ENCODE measurements around the gene EPHB1. TPM values are rescaled to one million over a fixed set of nuclear protein-coding genes. Genes with fewer than 3 reads are reported as not detected.

EPHB1 gene
- total RNA-seq, 3 donors from 2014 or later: 0.31 to 6.9 (median 0.64) TPM

DNA sequence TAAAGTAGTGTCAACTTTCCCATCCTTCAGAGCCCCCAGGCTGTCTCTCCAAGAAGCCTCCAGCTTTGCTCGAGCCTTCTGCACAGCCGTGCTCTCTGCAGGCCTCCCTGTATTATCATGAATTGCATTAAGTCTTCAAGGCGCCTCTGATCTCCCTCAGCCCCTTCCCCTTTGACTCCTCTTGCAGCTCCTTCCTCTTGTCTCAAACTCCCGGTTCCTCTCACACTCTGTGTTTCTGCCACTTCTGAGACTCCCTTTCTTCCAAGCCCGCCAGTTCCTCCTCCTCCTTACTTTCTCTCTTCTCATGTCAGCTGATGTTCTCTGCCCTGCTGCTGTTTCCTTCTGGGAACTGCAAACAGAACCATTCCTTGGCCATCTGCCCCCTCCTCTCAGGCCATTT lies 418.8 kb downstream of the EPHB1 start:
- ATAC-seq (no peak), DNase-seq (no peak)
- H3K4me1 ChIP-seq (ENCODE audit: low read depth): no peaks in the 10 kb centered on the region
- H3K4me3 ChIP-seq: no peak overlapping the region
- no peaks in the 10 kb centered on the region for H3K9me3 ChIP-seq
- intact Hi-C loops (cut with DNase I, micrococcal nuclease): no loop called here
- TF ChIP-seq, protein P1, sequence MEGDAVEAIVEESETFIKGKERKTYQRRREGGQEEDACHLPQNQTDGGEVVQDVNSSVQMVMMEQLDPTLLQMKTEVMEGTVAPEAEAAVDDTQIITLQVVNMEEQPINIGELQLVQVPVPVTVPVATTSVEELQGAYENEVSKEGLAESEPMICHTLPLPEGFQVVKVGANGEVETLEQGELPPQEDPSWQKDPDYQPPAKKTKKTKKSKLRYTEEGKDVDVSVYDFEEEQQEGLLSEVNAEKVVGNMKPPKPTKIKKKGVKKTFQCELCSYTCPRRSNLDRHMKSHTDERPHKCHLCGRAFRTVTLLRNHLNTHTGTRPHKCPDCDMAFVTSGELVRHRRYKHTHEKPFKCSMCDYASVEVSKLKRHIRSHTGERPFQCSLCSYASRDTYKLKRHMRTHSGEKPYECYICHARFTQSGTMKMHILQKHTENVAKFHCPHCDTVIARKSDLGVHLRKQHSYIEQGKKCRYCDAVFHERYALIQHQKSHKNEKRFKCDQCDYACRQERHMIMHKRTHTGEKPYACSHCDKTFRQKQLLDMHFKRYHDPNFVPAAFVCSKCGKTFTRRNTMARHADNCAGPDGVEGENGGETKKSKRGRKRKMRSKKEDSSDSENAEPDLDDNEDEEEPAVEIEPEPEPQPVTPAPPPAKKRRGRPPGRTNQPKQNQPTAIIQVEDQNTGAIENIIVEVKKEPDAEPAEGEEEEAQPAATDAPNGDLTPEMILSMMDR (IDR thresholded peaks at IDR 0.05): no peak
- no peaks in the 10 kb centered on the region for H3K36me3 ChIP-seq (ENCODE audit: low read depth)

DNA sequence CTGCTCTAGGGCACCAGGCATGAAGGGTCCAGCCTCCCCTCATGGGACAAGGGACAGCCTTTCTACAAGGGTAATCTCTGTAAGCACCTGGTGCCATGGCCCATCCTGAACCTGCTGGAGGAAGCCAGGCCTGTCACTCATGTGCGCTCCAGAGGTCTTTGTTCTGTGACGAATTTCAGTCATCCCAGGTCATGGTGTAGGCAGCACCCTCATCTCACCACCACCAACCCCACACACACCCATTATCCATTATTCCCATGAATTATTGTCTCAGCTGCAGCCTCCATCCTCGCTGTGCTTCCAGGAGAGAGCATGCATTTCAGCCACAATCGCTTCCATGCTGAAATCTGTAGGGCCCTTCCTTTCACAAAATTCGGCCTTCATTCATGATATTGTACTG lies 419.3 kb downstream of the EPHB1 start:
- ATAC-seq: no peak
- H3K4me1 ChIP-seq (ENCODE audit: low read depth): no peaks in the 10 kb centered on the region
- DNase-seq: no peak
- intact Hi-C loops (cut with DNase I, micrococcal nuclease): no loop called here
- no peaks in the 10 kb centered on the region for H3K36me3 ChIP-seq (ENCODE audit: low read depth)
- TF ChIP-seq, protein P1 (IDR thresholded peaks at IDR 0.05): no peak
- H3K4me3 ChIP-seq: no peak overlapping the region
- no peaks in the 10 kb centered on the region for H3K9me3 ChIP-seq

DNA sequence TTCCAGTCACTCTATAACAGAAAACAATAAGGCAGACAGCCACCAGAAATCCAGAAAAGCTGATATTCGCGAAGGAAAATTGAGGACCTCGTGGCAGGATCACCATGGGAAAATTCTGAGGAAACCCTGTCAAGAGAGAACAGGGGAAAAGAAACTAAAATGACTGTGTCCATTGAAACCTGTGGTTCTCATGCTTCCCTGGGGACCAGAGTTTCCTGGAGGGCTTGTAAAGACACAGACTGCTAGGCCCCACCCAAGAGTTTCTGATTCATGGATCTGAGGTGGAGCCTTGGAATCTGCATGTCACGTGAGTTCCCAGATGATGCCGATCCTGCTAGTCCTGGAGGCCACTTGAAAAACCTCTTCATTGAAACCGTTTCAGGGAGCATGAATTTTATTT lies 420.5 kb downstream of the EPHB1 start:
- Histone ChIP-seq H3K4me3 (no peak overlapping the region), H3K36me3 (ENCODE audit: low read depth) (no peaks in the 10 kb centered on the region), H3K4me1 (ENCODE audit: low read depth) (no peaks in the 10 kb centered on the region), H3K9me3 (no peaks in the 10 kb centered on the region)
- ATAC-seq: no peak
- TF ChIP-seq, protein P1 (IDR thresholded peaks at IDR 0.05): no peak
- no peak for DNase-seq
- intact Hi-C loops (cut with DNase I, micrococcal nuclease): no loop called here

GRCh38 chr3:135216659-135217058 lies 421.6 kb downstream of the EPHB1 start:
- no peak for ATAC-seq
- TF ChIP-seq, protein P1 (IDR thresholded peaks at IDR 0.05): no peak
- intact Hi-C loops (cut with DNase I, micrococcal nuclease): no loop called here

DNA sequence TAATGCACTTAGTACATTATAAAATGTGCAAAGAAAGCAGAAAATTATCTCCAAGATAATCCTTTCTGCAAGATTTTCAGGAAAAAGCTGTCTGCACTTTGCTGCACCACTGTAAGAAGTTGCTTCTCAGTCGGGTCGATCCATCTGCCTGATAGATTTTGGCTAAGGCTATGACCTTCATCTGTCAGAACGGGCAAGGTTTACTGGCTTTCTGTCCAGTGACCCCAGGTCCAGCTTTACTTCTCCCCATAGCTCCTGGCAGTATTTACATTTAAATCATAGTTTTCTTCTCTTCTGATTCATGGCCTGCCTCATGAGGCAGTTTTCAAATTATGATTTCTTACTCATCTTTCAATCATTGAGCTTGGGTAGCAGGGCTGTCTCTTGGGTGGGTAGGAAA lies 422.7 kb downstream of the EPHB1 start:
- Histone ChIP-seq H3K4me1 (ENCODE audit: low read depth) (no peaks in the 10 kb centered on the region), H3K36me3 (ENCODE audit: low read depth) (no peaks in the 10 kb centered on the region), H3K4me3 (no peak overlapping the region), H3K9me3 (no peaks in the 10 kb centered on the region)
- intact Hi-C loops (cut with DNase I, micrococcal nuclease): no loop called here
- TF ChIP-seq, protein P1 (IDR thresholded peaks at IDR 0.05): no peak
- ATAC-seq (no peak), DNase-seq (no peak)

More at GRCh38 chr3:135216659-135217058, 421.6 kb downstream of the EPHB1 start:
- no peak for DNase-seq
- H3K4me3 ChIP-seq: no peak overlapping the region
- no peaks in the 10 kb centered on the region for H3K9me3 ChIP-seq
- no peaks in the 10 kb centered on the region for H3K36me3 ChIP-seq (ENCODE audit: low read depth)
- H3K4me1 ChIP-seq (ENCODE audit: low read depth): no peaks in the 10 kb centered on the region

GRCh38 chr3:135218304-135218703 lies 423.2 kb downstream of the EPHB1 start:
- H3K4me3 ChIP-seq: no peak overlapping the region
- H3K36me3 ChIP-seq (ENCODE audit: low read depth): no peaks in the 10 kb centered on the region
- no peak for ATAC-seq
- TF ChIP-seq, protein P1 (IDR thresholded peaks at IDR 0.05): no peak
- intact Hi-C loops (cut with DNase I, micrococcal nuclease): no loop called here
- no peak for DNase-seq
- H3K9me3 ChIP-seq: no peaks in the 10 kb centered on the region
- no peaks in the 10 kb centered on the region for H3K4me1 ChIP-seq (ENCODE audit: low read depth)
